Measurements from ENCODE around the gene CD55. TPM values are rescaled to one million over a fixed set of nuclear protein-coding genes. Genes with fewer than 3 reads are reported as not detected.

The CD55 gene, protein sequence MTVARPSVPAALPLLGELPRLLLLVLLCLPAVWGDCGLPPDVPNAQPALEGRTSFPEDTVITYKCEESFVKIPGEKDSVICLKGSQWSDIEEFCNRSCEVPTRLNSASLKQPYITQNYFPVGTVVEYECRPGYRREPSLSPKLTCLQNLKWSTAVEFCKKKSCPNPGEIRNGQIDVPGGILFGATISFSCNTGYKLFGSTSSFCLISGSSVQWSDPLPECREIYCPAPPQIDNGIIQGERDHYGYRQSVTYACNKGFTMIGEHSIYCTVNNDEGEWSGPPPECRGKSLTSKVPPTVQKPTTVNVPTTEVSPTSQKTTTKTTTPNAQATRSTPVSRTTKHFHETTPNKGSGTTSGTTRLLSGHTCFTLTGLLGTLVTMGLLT
- 10 to 100 TPM; 40.4 to 42.3 TPM for total RNA-seq

DNA sequence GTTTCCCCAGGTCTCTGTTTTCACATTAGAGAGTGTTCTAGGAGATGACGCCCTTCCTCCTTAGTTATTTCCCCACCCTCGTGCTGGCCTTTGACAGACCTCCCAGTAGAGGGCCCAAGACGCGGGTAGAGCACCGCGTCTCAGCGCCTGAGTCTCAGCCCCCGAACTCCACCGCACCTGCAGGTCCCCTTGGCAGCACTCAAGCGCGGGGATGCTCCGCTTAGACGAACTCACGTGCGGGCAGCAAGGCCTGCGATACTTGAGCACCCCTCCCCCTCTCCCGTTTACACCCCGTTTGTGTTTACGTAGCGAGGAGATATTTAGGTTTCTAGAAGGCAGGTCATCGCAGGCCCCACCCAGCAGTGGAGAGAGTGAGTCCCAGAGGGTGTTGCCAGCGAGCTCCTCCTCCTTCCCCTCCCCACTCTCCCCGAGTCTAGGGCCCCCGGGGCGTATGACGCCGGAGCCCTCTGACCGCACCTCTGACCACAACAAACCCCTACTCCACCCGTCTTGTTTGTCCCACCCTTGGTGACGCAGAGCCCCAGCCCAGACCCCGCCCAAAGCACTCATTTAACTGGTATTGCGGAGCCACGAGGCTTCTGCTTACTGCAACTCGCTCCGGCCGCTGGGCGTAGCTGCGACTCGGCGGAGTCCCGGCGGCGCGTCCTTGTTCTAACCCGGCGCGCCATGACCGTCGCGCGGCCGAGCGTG lies at the start of gene CD55:
TSS of gene CD55 (plus strand) at position 600 of the 711 bp plus-strand sequence. CDS start at position 688, 88 bp downstream.
- DNase-seq = peak; percentile 99
- Mint-ChIP-seq H3K27ac (peak within 1 kb of the TSS; percentile 96), H3K9me3 (no peaks in the 10 kb centered on the region), H3K4me3 (peak within 1 kb of the TSS; percentile 92), H3K27me3 (no peaks in the 10 kb centered on the region), H3K4me1 (ENCODE audit: low read depth) (peaks cover 33% of the 10 kb centered on the region), H3K36me3 (peaks cover 18% of the 10 kb centered on the region)
- intact Hi-C loops (cut with micrococcal nuclease) = loop anchor here (1.0 to 5.0 kb wide), 9 partner anchors 15 to 506 kb away; partner anchors contain the start of gene CD46
- ChIA-PET POLR2A (interaction anchor here (0.7 to 3.1 kb wide), 14 partner anchors 9 to 581 kb away, joined by 3 to 56 read pairs (median 4); partner anchors contain the start of gene C4BPB), CTCF (interaction anchor here (0.6 to 2.7 kb wide), 11 partner anchors 12 to 713 kb away, joined by 3 to 21 read pairs (median 3); no protein-coding TSS in a partner anchor)

DNA sequence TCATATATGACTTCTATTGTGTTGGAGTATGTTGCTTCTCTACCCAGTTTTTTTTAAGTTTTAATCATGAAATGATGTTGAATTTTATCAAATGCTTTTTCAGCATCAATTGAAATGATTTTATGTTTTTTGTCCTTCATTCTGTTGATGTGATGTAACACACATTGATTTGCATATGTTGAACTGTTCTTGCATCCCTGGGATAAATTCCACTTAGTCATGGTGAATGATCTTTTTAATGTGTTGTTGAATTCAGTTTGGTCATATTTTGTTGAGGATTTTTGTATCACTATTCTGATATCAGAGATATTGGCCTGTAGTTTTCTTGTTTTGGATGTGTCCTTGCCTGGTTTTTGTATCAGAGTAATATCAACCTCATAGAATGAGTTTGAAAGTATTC lies 46.6 kb upstream of the CD55 start:
- ChIA-PET POLR2A (no interaction called here), CTCF (no interaction called here)
- DNase-seq = no peak
- Mint-ChIP-seq H3K27ac (no peak overlapping the region), H3K9me3 (no peaks in the 10 kb centered on the region), H3K36me3 (no peaks in the 10 kb centered on the region), H3K4me3 (no peak overlapping the region), H3K4me1 (ENCODE audit: low read depth) (peaks cover 9% of the 10 kb centered on the region), H3K27me3 (no peaks in the 10 kb centered on the region)
- intact Hi-C loops (cut with micrococcal nuclease) = no loop called here

DNA sequence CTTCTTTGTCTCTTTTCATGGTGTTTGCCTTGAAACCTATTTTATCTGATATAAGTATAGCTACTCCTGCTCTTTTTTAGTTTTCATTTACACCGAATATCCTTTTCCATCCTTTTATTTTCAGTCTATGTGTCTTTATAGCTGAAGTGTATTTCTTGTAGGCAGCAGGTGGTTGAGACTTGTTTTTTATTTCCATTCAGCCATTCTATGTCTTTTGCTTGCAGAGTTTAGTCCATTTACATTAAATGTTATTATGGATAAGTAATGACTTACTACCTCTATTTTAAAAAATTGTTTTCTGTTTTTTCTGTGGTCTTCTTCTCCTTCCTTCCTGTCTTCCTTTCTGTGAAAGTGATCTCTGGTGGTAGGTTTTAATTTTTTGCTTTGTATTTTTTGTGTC lies 45.0 kb upstream of the CD55 start:
- Mint-ChIP-seq H3K4me3 (no peak overlapping the region), H3K9me3 (no peaks in the 10 kb centered on the region), H3K36me3 (no peaks in the 10 kb centered on the region), H3K27ac (no peak overlapping the region), H3K27me3 (no peaks in the 10 kb centered on the region), H3K4me1 (ENCODE audit: low read depth) (peaks cover 9% of the 10 kb centered on the region)
- DNase-seq = no peak
- POLR2A ChIA-PET = no interaction called here
- CTCF ChIA-PET = no interaction called here
- intact Hi-C loops (cut with micrococcal nuclease) = no loop called here

DNA sequence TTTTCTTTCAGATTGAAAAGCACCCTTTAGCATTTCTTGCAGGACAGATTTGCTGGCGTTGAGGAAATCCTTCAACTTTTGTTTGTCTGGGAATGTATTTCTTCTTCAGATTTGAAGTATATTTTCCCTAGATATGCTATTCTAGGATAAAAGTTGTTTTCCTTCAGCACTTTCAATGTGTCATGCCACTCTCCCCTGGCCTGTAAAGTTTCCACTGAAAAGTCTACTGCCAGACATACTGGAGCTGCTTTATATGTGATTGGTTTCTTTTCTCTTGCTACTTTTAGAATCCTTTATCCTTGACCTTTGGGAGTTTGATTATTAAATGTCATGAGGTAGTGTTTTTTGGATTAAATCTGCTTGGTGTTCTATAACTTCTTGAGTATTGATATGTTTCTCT lies 44.2 kb upstream of the CD55 start:
- no peak overlapping the region for H3K27ac Mint-ChIP-seq
- H3K4me1 Mint-ChIP-seq (ENCODE audit: low read depth) = peaks cover 16% of the 10 kb centered on the region
- no peak for DNase-seq
- H3K27me3 Mint-ChIP-seq = no peaks in the 10 kb centered on the region
- no peaks in the 10 kb centered on the region for H3K9me3 Mint-ChIP-seq
- intact Hi-C loops (cut with micrococcal nuclease) = no loop called here
- ChIA-PET POLR2A (no interaction called here), CTCF (no interaction called here)
- no peaks in the 10 kb centered on the region for H3K36me3 Mint-ChIP-seq
- no peak overlapping the region for H3K4me3 Mint-ChIP-seq

DNA sequence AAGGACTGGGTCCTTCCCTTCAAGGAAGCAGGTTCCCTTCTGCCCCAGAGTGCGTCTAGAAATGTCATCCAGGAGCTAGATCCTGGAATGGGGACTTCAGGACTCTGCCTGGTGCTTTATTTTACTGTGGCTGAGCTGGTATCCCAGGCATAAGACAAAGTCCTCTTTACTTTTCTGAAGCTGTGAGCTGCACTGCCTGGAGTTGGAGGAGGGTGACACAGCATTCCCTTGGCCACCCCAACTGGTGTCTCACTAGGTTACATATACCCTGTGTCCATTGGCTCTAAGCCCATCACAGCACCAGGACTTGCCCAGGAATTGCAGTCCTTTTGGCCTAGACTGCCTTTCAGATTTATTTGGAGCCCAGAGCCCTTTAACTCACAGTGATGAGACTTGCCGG lies 41.8 kb upstream of the CD55 start:
- H3K27me3 Mint-ChIP-seq = no peaks in the 10 kb centered on the region
- H3K9me3 Mint-ChIP-seq = no peaks in the 10 kb centered on the region
- POLR2A ChIA-PET = no interaction called here
- intact Hi-C loops (cut with micrococcal nuclease) = no loop called here
- no peaks in the 10 kb centered on the region for H3K36me3 Mint-ChIP-seq
- no peak for DNase-seq
- H3K4me3 Mint-ChIP-seq = no peak overlapping the region
- CTCF ChIA-PET = no interaction called here
- no peak overlapping the region for H3K27ac Mint-ChIP-seq
- peaks cover 33% of the 10 kb centered on the region for H3K4me1 Mint-ChIP-seq (ENCODE audit: low read depth)

DNA sequence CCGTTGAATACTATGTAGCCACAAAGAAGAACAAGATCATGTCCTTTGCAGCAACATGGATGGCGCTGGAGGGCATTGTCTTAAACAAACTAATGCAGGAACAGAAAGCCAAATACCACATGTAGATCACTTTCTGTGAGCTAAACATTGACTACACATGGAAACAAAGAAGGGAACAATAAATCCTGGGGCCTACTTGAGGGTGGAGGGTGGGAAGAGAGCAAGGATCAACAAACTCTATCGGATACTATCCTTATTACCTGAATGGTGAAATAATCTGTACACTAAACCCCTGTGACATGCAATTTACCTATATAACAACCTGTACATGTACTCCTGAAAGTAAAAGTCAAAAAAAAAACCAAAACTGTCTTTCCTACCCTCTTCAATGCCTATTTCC lies 40.8 kb upstream of the CD55 start:
- intact Hi-C loops (cut with micrococcal nuclease) = no loop called here
- DNase-seq = no peak
- ChIA-PET CTCF (no interaction called here), POLR2A (no interaction called here)
- Mint-ChIP-seq H3K4me1 (ENCODE audit: low read depth) (peaks cover 33% of the 10 kb centered on the region), H3K4me3 (no peak overlapping the region), H3K27ac (no peak overlapping the region), H3K27me3 (no peaks in the 10 kb centered on the region), H3K36me3 (no peaks in the 10 kb centered on the region), H3K9me3 (no peaks in the 10 kb centered on the region)

DNA sequence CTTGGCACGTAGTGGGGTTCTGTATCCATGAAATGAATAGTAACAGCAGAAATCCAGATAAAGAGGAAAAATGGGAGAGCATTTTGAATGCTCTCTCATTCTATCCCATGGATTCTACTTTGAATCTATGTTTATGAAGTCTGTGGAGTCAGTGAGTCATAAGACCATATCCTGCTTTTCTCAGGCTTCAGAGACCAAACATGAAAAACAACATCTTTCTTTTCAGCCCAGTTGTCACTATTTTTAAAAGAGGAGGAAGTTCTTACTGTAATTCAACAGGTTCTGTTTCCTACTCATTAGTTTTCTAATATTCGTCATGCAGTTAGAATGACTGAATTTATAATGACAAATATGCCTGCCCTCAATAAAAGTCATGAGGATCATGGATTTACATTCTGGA lies 39.4 kb upstream of the CD55 start:
- no peak for DNase-seq
- Mint-ChIP-seq H3K4me1 (ENCODE audit: low read depth) (peaks cover 29% of the 10 kb centered on the region), H3K4me3 (no peak overlapping the region), H3K36me3 (no peaks in the 10 kb centered on the region), H3K27ac (no peak overlapping the region), H3K27me3 (no peaks in the 10 kb centered on the region), H3K9me3 (no peaks in the 10 kb centered on the region)
- intact Hi-C loops (cut with micrococcal nuclease) = no loop called here
- CTCF ChIA-PET = no interaction called here
- POLR2A ChIA-PET = no interaction called here

DNA sequence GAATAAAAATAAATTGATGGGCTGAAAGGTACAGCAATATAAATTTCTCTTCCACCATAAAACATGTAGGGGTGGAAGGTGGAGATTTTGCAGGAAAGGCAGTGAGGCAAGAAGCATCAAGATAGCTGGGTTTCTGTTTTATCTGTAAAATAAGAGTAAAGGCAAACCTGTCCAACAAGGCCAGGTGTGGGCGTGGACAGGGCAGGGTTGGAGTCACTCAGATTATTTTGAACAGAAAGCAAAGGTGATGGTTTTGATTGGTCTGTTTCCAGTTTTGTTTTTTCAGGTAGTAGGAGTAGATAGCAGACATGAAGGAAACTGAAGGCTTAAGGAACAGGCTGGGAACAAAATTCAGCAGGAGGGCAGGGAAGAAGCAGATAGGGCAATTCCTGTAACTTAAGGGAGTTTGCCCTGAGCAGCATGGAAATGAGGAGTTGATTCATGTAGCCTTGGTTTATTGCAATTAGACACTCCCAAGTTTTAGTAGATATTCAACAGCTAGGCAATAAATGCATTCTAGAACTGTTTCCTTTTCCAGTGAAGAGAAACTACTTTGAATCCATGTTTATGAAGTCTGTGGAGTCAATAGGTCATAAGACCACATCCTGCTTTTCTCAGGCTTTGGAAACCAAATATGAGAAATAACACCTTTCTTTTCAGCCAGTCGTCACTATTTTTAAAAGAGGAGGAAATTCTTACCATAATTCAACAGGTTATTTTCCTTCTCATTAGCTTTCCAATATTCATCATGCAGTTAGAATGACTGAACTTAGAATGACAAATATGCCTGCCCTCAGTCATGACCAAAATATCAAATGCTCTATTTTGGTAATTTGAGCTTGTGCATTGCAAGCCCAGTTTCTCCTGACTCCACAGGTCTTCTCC lies 38.7 kb upstream of the CD55 start:
- H3K36me3 Mint-ChIP-seq = no peaks in the 10 kb centered on the region
- H3K27me3 Mint-ChIP-seq = no peaks in the 10 kb centered on the region
- H3K9me3 Mint-ChIP-seq = no peaks in the 10 kb centered on the region
- intact Hi-C loops (cut with micrococcal nuclease) = no loop called here
- H3K27ac Mint-ChIP-seq = no peak overlapping the region
- H3K4me3 Mint-ChIP-seq = no peak overlapping the region
- DNase-seq = no peak
- H3K4me1 Mint-ChIP-seq (ENCODE audit: low read depth) = peaks cover 24% of the 10 kb centered on the region
- POLR2A ChIA-PET = no interaction called here
- CTCF ChIA-PET = no interaction called here

DNA sequence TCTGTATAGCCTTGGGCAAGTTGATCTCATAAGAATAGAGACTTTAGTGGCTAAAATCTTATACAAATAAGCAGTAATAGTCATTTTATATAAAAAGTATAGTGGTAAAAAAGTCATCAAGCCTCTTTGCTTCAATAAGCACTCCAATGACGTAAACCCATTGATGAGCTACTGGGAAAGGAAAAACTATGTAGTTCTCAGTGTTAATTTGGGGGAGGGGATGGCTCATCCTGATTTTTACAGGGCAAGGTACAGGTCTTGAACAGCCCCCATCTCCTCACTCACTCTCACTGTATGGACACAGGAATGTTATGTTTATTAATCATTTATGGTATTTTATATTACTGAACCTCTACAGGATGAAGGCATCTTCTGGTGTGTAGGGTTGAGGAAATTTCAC lies 38.1 kb upstream of the CD55 start:
- DNase-seq = no peak

DNA sequence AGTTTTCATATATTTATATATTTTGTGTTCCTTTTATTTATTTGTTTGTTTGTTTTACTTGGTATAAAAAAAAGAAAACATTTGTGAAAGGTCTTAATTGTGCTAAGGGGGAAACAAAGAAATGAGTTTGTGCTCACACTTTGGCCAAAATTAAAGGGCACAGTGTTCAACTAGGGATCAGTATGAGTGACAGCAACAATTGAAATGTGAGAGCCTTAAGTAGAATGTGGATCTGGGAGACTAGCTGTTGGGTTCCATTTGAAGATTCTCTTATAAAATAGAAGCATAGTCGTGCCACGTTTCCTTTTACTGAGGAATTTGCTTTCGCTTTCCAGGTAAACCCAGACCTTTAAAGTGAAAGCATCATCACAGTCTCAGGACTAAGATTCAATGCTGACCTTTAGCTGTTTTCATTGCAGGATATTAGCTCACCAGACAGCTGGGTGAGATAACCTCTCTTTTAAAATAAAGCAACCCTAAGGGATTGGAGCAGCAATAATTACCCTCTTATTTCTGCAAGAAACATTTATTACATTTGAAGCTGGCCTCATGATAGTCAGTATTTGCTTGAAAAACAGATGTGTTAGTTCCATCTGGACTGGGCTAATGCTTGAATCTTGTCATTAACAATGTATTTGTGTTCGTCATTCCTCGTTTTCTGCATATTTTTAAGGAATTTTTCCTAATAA lies 37.1 kb upstream of the CD55 start:
- Mint-ChIP-seq H3K27ac (no peak overlapping the region), H3K27me3 (no peaks in the 10 kb centered on the region), H3K9me3 (no peaks in the 10 kb centered on the region), H3K4me1 (ENCODE audit: low read depth) (peaks cover 24% of the 10 kb centered on the region), H3K4me3 (no peak overlapping the region), H3K36me3 (no peaks in the 10 kb centered on the region)
- intact Hi-C loops (cut with micrococcal nuclease) = no loop called here
- ChIA-PET POLR2A (interaction anchor here (1.0 kb wide), 1 partner anchor 120 kb away, joined by 5 read pairs; no protein-coding TSS in a partner anchor), CTCF (no interaction called here)
- DNase-seq = no peak

More for the DNA sequence above, 38.1 kb upstream of the CD55 start:
- Mint-ChIP-seq H3K9me3 (no peaks in the 10 kb centered on the region), H3K4me1 (ENCODE audit: low read depth) (peaks cover 24% of the 10 kb centered on the region), H3K27me3 (no peaks in the 10 kb centered on the region), H3K4me3 (no peak overlapping the region), H3K27ac (no peak overlapping the region), H3K36me3 (no peaks in the 10 kb centered on the region)
- intact Hi-C loops (cut with micrococcal nuclease) = no loop called here
- ChIA-PET CTCF (no interaction called here), POLR2A (interaction anchor here (1.0 kb wide), 1 partner anchor 121 kb away, joined by 5 read pairs; no protein-coding TSS in a partner anchor)

DNA sequence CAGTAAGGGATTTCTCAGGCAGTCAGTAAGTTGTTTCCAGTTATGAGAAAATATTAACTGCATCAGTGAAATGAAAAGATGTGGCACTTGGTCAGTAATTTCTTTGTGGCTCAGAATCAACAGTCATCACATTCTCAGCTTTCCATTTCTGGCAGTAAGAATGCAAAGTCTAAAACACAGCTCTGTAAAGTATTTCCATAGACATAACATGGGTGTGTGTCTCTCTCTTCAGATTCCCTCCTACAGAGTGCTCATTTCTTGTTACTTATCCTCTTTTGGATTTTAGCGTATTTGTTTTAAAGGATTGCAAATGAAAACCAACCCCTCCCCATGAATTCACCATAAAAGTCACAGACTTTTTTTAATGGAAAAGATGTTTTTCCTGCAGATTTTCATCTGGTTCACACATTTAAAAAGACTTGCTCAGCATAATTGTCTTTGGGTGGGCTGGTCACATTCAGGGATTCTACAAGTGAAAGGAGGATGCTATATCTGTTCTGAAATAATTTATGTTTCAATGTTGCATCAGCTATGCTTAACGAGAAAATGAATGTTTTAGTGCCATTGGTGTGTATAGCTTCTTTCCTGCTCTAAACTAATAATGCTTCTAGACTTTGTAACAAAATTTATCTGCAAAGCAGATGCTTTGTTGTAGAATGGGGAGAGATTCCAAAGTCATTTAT lies 34.6 kb upstream of the CD55 start:
- ChIA-PET POLR2A (no interaction called here), CTCF (no interaction called here)
- Mint-ChIP-seq H3K9me3 (peaks cover 11% of the 10 kb centered on the region), H3K4me1 (ENCODE audit: low read depth) (peaks cover 19% of the 10 kb centered on the region), H3K27ac (no peak overlapping the region), H3K36me3 (peaks cover 3% of the 10 kb centered on the region), H3K27me3 (no peaks in the 10 kb centered on the region), H3K4me3 (no peak overlapping the region)
- DNase-seq = no peak
- intact Hi-C loops (cut with micrococcal nuclease) = no loop called here

All from activated CD4-positive, alpha-beta memory T cell treated with anti-CD3 and anti-CD28 coated beads for 36 hours (primary cell).